ENCODE results near the gene USP33.

GRCh38 chr1:77682460-77683159, 77.0 kb downstream of the USP33 start, which contains the start of gene ZZZ3:
- TF ChIP-seq CTCF (IDR thresholded peaks at IDR 0.05 in 4 of 5, conservative IDR thresholded peaks at IDR 0.05 in 1 of 5) (peak in 1 of 5 experiments; percentile 17), POLR2A (IDR thresholded peaks at IDR 0.05) (peak; percentile 19 to 43)
